Measurements from ENCODE around the gene TRAF3IP1. TPM values are rescaled to one million over a fixed set of nuclear protein-coding genes. Genes with fewer than 3 reads are reported as not detected.
"Not testable (repeated sequence)": the region's sequence is repeated elsewhere in the genome, so short reads cannot be mapped to it uniquely, and the experiment has no call there.

Gene TRAF3IP1
- total RNA-seq, 1 donor from 2014 or later, result 19.3 TPM

DNA sequence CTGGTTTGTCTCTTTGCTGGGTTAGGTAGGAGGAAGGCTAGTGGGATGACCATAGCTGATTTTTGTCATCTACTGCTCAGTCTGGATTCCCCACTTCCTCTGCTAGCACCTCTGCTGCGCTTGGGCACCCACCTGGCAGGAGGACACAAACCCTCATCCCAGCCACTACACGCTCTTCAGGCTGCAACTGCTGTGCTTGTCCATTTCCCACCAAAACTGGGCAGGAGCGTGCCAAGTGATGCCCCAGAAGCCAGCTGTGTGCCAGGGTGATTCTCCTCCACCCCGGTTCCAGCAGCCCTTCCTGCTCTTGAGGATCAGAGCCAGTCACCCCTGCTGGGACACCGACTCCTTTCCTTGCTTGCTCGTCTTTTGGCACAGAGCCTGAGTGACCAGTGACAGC, 16.2 kb upstream of the TRAF3IP1 start:
- no peaks in the 10 kb centered on the region for H3K27me3 Mint-ChIP-seq (ENCODE audit: low read depth)
- TF ChIP-seq, protein P1, sequence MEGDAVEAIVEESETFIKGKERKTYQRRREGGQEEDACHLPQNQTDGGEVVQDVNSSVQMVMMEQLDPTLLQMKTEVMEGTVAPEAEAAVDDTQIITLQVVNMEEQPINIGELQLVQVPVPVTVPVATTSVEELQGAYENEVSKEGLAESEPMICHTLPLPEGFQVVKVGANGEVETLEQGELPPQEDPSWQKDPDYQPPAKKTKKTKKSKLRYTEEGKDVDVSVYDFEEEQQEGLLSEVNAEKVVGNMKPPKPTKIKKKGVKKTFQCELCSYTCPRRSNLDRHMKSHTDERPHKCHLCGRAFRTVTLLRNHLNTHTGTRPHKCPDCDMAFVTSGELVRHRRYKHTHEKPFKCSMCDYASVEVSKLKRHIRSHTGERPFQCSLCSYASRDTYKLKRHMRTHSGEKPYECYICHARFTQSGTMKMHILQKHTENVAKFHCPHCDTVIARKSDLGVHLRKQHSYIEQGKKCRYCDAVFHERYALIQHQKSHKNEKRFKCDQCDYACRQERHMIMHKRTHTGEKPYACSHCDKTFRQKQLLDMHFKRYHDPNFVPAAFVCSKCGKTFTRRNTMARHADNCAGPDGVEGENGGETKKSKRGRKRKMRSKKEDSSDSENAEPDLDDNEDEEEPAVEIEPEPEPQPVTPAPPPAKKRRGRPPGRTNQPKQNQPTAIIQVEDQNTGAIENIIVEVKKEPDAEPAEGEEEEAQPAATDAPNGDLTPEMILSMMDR (conservative IDR thresholded peaks at IDR 0.05), result no peak
- no peak overlapping the region for H3K27ac Mint-ChIP-seq (ENCODE audit: unreplicated experiment)
- no peak overlapping the region for H3K4me3 Mint-ChIP-seq
- no peaks in the 10 kb centered on the region for H3K36me3 Mint-ChIP-seq (ENCODE audit: low read depth)
- H3K9me3 Mint-ChIP-seq, result no peaks in the 10 kb centered on the region
- no peak for DNase-seq (ENCODE audit: low read depth, low spot score)
- peaks cover 6% of the 10 kb centered on the region for H3K4me1 Mint-ChIP-seq

DNA sequence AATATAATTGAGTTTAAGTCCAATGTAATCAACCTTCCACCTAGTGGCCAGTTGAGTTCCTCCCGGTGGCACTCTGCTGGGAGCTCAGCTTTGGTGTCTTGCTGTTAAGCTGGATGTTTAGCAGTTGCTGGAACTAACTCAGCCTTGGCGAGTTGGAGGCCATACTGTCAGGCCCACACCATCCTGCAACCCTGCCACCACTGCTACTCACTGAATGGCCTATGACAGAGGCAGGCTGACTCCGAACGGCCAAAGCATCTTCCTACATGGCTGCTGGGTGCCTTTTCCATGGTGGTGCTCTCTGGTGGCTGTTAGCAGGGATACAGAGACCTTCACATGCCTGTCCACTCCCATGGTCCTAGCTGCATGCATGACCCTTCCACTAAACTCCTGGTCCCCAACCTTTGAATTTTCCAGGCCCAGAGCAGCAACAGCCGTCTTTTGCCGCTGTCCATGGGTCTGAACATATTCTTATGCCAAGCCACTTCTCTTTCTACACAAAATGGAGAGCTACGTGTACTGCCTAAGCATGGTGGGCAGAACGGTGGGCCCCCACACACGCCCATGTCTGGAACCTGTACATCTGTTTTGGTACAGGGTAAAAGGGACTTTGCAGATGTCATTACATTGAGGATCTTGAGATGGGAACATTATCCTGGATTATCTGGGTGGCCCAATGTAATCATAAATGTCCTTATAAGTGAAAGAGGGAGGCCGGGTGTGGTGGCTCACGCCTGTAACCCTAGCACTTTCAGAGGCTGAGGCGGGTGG, 15.0 kb upstream of the TRAF3IP1 start:
- H3K27ac Mint-ChIP-seq (ENCODE audit: unreplicated experiment), result no peak overlapping the region
- TF ChIP-seq, protein P1 (conservative IDR thresholded peaks at IDR 0.05), result peak; percentile 43
- H3K4me1 Mint-ChIP-seq, result peaks cover 5% of the 10 kb centered on the region
- H3K27me3 Mint-ChIP-seq (ENCODE audit: low read depth), result no peaks in the 10 kb centered on the region
- no peak overlapping the region for H3K4me3 Mint-ChIP-seq
- no peak for DNase-seq (ENCODE audit: low read depth, low spot score)
- no peaks in the 10 kb centered on the region for H3K9me3 Mint-ChIP-seq
- no peaks in the 10 kb centered on the region for H3K36me3 Mint-ChIP-seq (ENCODE audit: low read depth)

DNA sequence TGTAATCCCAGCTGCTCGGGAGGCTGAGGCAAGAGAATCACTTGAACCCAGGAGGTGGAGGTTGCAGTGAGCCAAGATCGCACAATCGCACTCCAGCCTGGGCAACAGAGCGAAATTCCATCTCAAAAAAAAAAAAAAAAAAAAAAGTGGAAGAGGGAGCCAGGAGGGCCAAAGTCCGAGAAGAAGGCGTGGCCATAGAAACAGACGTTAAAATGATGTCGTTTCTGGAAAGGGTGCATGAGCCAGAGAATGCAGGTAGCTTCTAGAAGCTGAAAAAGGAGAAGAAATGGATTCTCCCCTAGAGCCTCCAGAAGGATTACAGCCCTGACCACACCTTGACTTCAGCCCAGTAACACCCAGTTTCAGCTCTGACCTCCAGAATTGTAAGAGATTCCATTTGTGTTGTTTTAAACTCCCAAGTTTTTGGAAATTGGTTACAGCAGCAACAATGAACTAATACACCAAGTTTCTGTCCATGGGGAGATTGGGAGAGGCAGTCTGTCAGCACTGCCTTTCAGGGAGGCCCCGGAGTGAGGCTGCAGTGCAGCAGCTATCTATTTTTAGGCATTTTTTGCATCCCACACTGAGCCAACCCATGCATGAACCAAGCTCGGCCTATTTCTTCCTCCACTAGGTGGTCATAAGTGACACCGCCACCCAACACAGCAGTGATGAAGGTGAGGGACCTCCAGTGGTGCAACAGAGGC, 14.2 kb upstream of the TRAF3IP1 start:
- Mint-ChIP-seq H3K36me3 (ENCODE audit: low read depth) (no peaks in the 10 kb centered on the region), H3K4me1 (no peaks in the 10 kb centered on the region), H3K27ac (ENCODE audit: unreplicated experiment) (no peak overlapping the region), H3K4me3 (no peak overlapping the region), H3K9me3 (no peaks in the 10 kb centered on the region), H3K27me3 (ENCODE audit: low read depth) (no peaks in the 10 kb centered on the region)
- TF ChIP-seq, protein P1 (conservative IDR thresholded peaks at IDR 0.05), result no peak
- no peak for DNase-seq (ENCODE audit: low read depth, low spot score)

DNA sequence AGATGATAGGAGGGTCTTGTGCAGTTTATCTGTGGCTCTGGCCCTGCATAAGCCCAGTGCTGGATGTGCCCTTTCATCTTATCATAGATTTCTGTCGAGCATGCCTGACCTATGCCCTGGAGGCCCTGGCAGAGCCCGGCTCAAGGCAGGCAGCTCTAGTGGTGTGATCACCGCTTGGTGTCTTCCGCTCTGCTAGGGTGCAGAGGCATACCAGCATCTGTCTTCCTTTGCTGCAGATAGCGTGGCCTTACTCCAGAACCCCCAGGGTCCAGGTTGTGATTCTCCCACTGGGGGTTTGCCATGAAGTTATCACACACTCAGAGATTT, 13.7 kb upstream of the TRAF3IP1 start:
- H3K27me3 Mint-ChIP-seq (ENCODE audit: low read depth), result no peaks in the 10 kb centered on the region
- DNase-seq (ENCODE audit: low read depth, low spot score), result no peak
- no peaks in the 10 kb centered on the region for H3K4me1 Mint-ChIP-seq
- no peaks in the 10 kb centered on the region for H3K36me3 Mint-ChIP-seq (ENCODE audit: low read depth)
- TF ChIP-seq, protein P1 (conservative IDR thresholded peaks at IDR 0.05), result no peak
- H3K27ac Mint-ChIP-seq (ENCODE audit: unreplicated experiment), result no peak overlapping the region
- no peak overlapping the region for H3K4me3 Mint-ChIP-seq
- no peaks in the 10 kb centered on the region for H3K9me3 Mint-ChIP-seq

DNA sequence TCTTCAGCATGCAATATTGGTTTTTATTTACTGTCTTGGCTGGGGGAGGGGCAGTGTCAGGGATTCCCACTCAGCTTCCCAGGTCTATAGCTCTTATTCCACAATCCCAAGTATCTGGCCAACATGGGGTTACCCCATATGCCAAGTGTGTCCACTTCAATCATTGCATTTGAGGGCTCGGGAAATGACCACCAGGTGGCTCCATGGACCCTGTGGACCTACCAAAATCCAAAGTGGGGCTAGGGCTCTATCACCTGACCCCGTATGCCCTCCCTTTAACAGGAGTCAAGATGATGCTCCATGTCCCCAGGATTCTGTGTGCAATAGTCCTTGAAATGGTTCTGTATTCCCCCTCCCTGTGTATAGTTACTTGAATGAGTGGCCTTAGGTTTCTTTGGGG, 12.1 kb upstream of the TRAF3IP1 start:
- Mint-ChIP-seq H3K4me3 (no peak overlapping the region), H3K27ac (ENCODE audit: unreplicated experiment) (no peak overlapping the region), H3K27me3 (ENCODE audit: low read depth) (no peaks in the 10 kb centered on the region), H3K4me1 (no peaks in the 10 kb centered on the region), H3K9me3 (no peaks in the 10 kb centered on the region), H3K36me3 (ENCODE audit: low read depth) (no peaks in the 10 kb centered on the region)
- TF ChIP-seq, protein P1 (conservative IDR thresholded peaks at IDR 0.05), result no peak
- DNase-seq (ENCODE audit: low read depth, low spot score), result no peak

DNA sequence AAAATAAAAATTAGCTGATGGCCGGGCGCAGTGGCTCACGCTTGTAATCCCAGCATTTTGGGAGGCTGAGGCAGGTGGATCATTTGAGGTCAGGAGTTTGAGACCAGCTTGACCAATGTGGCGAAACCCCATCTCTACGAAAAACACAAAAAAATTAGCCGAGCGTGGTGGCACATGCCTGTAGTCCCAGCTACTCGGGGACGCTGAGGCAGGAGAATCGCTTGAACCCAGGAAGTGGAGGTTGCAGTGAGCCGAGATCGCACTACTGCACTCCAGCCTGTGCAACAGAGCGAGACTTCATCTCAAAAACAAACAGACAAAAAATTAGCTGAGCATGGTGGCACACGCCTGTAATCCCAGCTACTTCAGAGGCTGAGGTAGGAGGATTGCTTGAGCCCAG, 9.6 kb upstream of the TRAF3IP1 start:
- not testable (repeated sequence) for H3K36me3 Mint-ChIP-seq (ENCODE audit: low read depth); H3K9me3 Mint-ChIP-seq; H3K4me1 Mint-ChIP-seq; H3K4me3 Mint-ChIP-seq; H3K27ac Mint-ChIP-seq (ENCODE audit: unreplicated experiment); H3K27me3 Mint-ChIP-seq (ENCODE audit: low read depth); DNase-seq (ENCODE audit: low read depth, low spot score)
